Body of pancreas (tissue), 4 donors: ENCODE measurements around the gene ZNF136. TPM values are rescaled to one million over a fixed set of nuclear protein-coding genes. Genes with fewer than 3 reads are reported as not detected.

Experiments used
- ATAC-seq: fragments of 150-250 bp; one replicate; pipeline ENCODE4 v1.9.1; 2016
- DNase-seq, 4 donors: peaks; one replicate each; pipeline ENCODE4 v3.0.0-alpha.2; 2019
- H3K27ac ChIP-seq, 4 donors: fragments of 200-600 bp; sonication (generic); 1 replicate in 3 of 4; 2 replicates in 1 of 4; pipeline versions ENCODE4 v1.5.1 to v1.6.1; 2016 to 2019; ENCODE audit warnings: mild to moderate bottlenecking in 1 of 4, mixed read lengths in 1 of 4, moderate library complexity in 1 of 4
- H3K27me3 ChIP-seq, 2 donors: fragments of 200-600 bp; sonication (generic); one replicate each; pipeline ENCODE4 v1.6.0; 2016; ENCODE audit warnings: mild to moderate bottlenecking in 1 of 2
- H3K36me3 ChIP-seq, 2 donors: fragments of 200-600 bp; sonication (generic); replicated peaks in 1 of 2; 2 replicates each; pipeline ENCODE4 v1.5.1; 2016; ENCODE audit warnings: low read depth in 2 of 2; ENCODE audit not compliant: insufficient read depth in 1 of 2
- H3K4me1 ChIP-seq: fragments of 200-600 bp; sonication (generic); one replicate; pipeline ENCODE4 v1.6.0; 2016
- H3K4me3 ChIP-seq, 2 donors: fragments of 200-600 bp; sonication (generic); 1 replicate in 1 of 2; 2 replicates in 1 of 2; pipeline ENCODE4 v1.5.1; 2016 to 2019
- H3K9me3 ChIP-seq, 3 donors: fragments of 200-600 bp; sonication (generic); 1 replicate in 2 of 3; 2 replicates in 1 of 3; pipeline ENCODE4 v1.5.1; 2016
- CTCF ChIP-seq, 7 experiments: fragments of 450-650 bp in 4 of 7; fragments of 200-600 bp in 3 of 7; sonication (generic) in 3 of 7; IDR thresholded peaks; one replicate each; pipeline ENCODE4 v1.5.1; 2016 to 2019; ENCODE audit warnings: antibody characterized with exemption in 7 of 7
- POLR2A ChIP-seq, 3 donors: fragments of 450-650 bp; IDR thresholded peaks; one replicate each; pipeline ENCODE4 v1.6.1; 2016; ENCODE audit warnings: antibody characterized with exemption in 3 of 3, mild to moderate bottlenecking in 2 of 3
- WGBS, 2 donors: methylation state at CpG; one replicate each; pipeline ENCODE4 v1.1.5; 2017; 5-methylcytosine and 5-hydroxymethylcytosine counted together
- intact Hi-C: fragments of 100-400 bp; cut with DNase I; formaldehyde crosslinking; loops from one replicate; pipeline ENCODE4 v1.15.1; 2023
- total RNA-seq, 2 donors: library from RNA; depleted of rRNA; stranded (reverse); fragments of >200 nt; gene quantifications; one replicate each; pipeline ENCODE4 v1.1.0, GENCODE V29; 2016

The ZNF136 gene
- total RNA-seq, 2 donors from 2014 or later: 3.4 to 4.0 TPM

GRCh38 chr19:12166626-12167025, 3.7 kb downstream of the ZNF136 start:
- intact Hi-C loops: no loop called here
- TF ChIP-seq CTCF (IDR thresholded peaks at IDR 0.05) (no peak), POLR2A (IDR thresholded peaks at IDR 0.05) (no peak)
- no peaks in the 10 kb centered on the region for H3K27me3 ChIP-seq
- H3K27ac ChIP-seq: no peak overlapping the region
- ATAC-seq: no peak
- no peaks in the 10 kb centered on the region for H3K9me3 ChIP-seq
- peaks cover 30% of the 10 kb centered on the region for H3K4me1 ChIP-seq
- WGBS, 2 donors: 87 to 89% methylated on average over 1 of the region's 1 CpG
- peaks cover 0 to 2% of the 10 kb centered on the region in 2 donors for H3K36me3 ChIP-seq
- H3K4me3 ChIP-seq: no peak overlapping the region
- no peak for DNase-seq

- DNase-seq: no peak
- no peaks in the 10 kb centered on the region for H3K4me1 ChIP-seq
- H3K27ac ChIP-seq: no peak overlapping the region
- H3K9me3 ChIP-seq: peaks cover 0 to 3% (median 0%) of the 10 kb centered on the region in 3 donors
- intact Hi-C loops: no loop called here
- no peak for ATAC-seq
- WGBS, 2 donors: 97 to 98% methylated on average over 3 of the region's 3 CpGs
- TF ChIP-seq CTCF (IDR thresholded peaks at IDR 0.05): no peak
- TF ChIP-seq POLR2A (IDR thresholded peaks at IDR 0.05): no peak
- no peaks in the 10 kb centered on the region for H3K27me3 ChIP-seq
- no peak overlapping the region for H3K4me3 ChIP-seq
- no peaks in the 10 kb centered on the region for H3K36me3 ChIP-seq
Measured at GRCh38 chr19:12180377-12180776, 17.5 kb downstream of the ZNF136 start.

- H3K9me3 ChIP-seq: peaks cover 0 to 31% (median 0%) of the 10 kb centered on the region in 3 donors
- WGBS, 2 donors: 94 to 95% methylated on average over 6 of the region's 6 CpGs
- TF ChIP-seq POLR2A (IDR thresholded peaks at IDR 0.05) (no peak), CTCF (IDR thresholded peaks at IDR 0.05) (no peak)
Measured at GRCh38 chr19:12187625-12188024, 24.7 kb downstream of the ZNF136 start.

GRCh38 chr19:12194827-12195731, 32.2 kb downstream of the ZNF136 start:
- peaks cover 8% of the 10 kb centered on the region for H3K4me1 ChIP-seq
- H3K27ac ChIP-seq: peak overlapping the region; percentile 68 to 90 (median 86)
- H3K27me3 ChIP-seq: no peaks in the 10 kb centered on the region
- H3K9me3 ChIP-seq: no peaks in the 10 kb centered on the region
- intact Hi-C loops: no loop called here
- peak; percentile 61 to 92 (median 88) for TF ChIP-seq POLR2A (IDR thresholded peaks at IDR 0.05)
- no peak for TF ChIP-seq CTCF (IDR thresholded peaks at IDR 0.05)
- peak; percentile 99 for ATAC-seq
- 0 to 2% methylated on average over 10 to 62 of the region's 62 CpGs for WGBS, 2 donors
- DNase-seq: peak; percentile 95 to 98 (median 97)
- no peaks in the 10 kb centered on the region for H3K36me3 ChIP-seq
- H3K4me3 ChIP-seq: peak overlapping the region; percentile 68 to 79

More at GRCh38 chr19:12187625-12188024, 24.7 kb downstream of the ZNF136 start:
- Histone ChIP-seq H3K4me1 (no peaks in the 10 kb centered on the region), H3K27me3 (no peaks in the 10 kb centered on the region), H3K36me3 (peaks cover 21 to 29% of the 10 kb centered on the region in 2 donors), H3K4me3 (no peak overlapping the region), H3K27ac (no peak overlapping the region)
- intact Hi-C loops: no loop called here
- DNase-seq (no peak), ATAC-seq (no peak)
